ENCODE data around the gene SGCD.

Gene SGCD

DNA sequence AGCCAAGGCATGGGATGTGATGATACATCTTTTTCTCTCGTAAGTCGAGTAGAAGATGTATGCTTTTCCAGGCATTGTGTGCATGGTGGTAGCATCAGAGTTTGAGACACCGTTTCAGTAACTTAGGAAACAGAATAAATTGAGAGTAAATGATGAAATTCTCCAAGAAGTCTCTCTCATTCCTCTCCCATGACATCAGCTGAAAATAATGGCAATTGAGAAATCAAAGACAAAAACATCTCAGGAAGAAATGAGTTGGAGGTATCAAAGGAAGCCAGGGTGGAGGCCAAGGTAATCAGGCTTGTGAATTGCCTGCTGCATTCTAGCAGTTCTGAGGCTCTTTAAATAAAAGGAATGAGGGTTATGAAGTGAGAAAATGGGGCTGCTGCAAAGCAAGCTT, 53.9 kb downstream of the SGCD start:
- no peak overlapping the region for H3K27ac ChIP-seq (ENCODE audit: poor library complexity, severe bottlenecking)
- H3K27me3 ChIP-seq (ENCODE audit: insufficient read depth, poor library complexity, severe bottlenecking) = no peaks in the 10 kb centered on the region
- no peak for TF ChIP-seq CTCF (IDR thresholded peaks at IDR 0.05; ENCODE audit: poor library complexity, severe bottlenecking)
- no peak overlapping the region for H3K4me3 ChIP-seq (ENCODE audit: severe bottlenecking)
- no peak for DNase-seq (ENCODE audit: low spot score)
- peaks cover 2% of the 10 kb centered on the region for H3K4me1 ChIP-seq (ENCODE audit: insufficient read depth, poor library complexity, severe bottlenecking)
- H3K36me3 ChIP-seq (ENCODE audit: low read depth) = no peaks in the 10 kb centered on the region
- H3K9me3 ChIP-seq (ENCODE audit: severe bottlenecking) = no peaks in the 10 kb centered on the region
- ATAC-seq (ENCODE audit: low read depth) = peak; percentile 64

GRCh38 chr5:156383510-156384265, 56.7 kb downstream of the SGCD start:
- no peak for DNase-seq (ENCODE audit: low spot score)
- Histone ChIP-seq H3K4me3 (ENCODE audit: severe bottlenecking) (no peak overlapping the region), H3K36me3 (ENCODE audit: low read depth) (no peaks in the 10 kb centered on the region), H3K27ac (ENCODE audit: poor library complexity, severe bottlenecking) (no peak overlapping the region), H3K27me3 (ENCODE audit: insufficient read depth, poor library complexity, severe bottlenecking) (no peaks in the 10 kb centered on the region), H3K4me1 (ENCODE audit: insufficient read depth, poor library complexity, severe bottlenecking) (peaks cover 2% of the 10 kb centered on the region), H3K9me3 (ENCODE audit: severe bottlenecking) (no peaks in the 10 kb centered on the region)
- no peak for TF ChIP-seq CTCF (IDR thresholded peaks at IDR 0.05; ENCODE audit: poor library complexity, severe bottlenecking)
- peak; percentile 46; the same call in 2 of the 3 replicates for ATAC-seq (ENCODE audit: low read depth)

DNA sequence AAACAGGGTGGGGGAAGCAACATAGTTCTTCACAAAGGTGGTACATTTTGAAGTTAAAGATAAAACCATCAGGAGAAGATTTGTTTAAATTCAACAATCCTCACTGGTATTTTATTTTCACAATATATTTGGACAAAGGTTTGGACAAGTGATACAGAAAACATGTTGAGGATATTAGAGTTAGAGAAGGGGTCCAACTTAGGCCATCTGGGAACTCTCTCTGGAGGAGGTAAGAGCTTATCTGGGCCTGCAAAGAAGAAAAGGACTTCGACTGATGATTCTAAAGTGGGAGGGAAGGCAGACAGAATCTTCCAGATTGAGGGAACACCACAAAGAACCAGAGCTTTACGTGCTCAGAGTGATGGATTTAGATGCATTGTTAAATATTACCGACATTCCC, 58.5 kb downstream of the SGCD start:
- no peak overlapping the region for H3K4me3 ChIP-seq (ENCODE audit: severe bottlenecking)
- no peak overlapping the region for H3K27ac ChIP-seq (ENCODE audit: poor library complexity, severe bottlenecking)
- TF ChIP-seq CTCF (IDR thresholded peaks at IDR 0.05; ENCODE audit: poor library complexity, severe bottlenecking) = no peak
- H3K9me3 ChIP-seq (ENCODE audit: severe bottlenecking) = no peaks in the 10 kb centered on the region
- ATAC-seq (ENCODE audit: low read depth) (no peak), DNase-seq (ENCODE audit: low spot score) (no peak)
- H3K36me3 ChIP-seq (ENCODE audit: low read depth) = no peaks in the 10 kb centered on the region
- peaks cover 2% of the 10 kb centered on the region for H3K4me1 ChIP-seq (ENCODE audit: insufficient read depth, poor library complexity, severe bottlenecking)
- no peaks in the 10 kb centered on the region for H3K27me3 ChIP-seq (ENCODE audit: insufficient read depth, poor library complexity, severe bottlenecking)

- ATAC-seq (ENCODE audit: low read depth) = no peak
- H3K9me3 ChIP-seq (ENCODE audit: severe bottlenecking) = no peaks in the 10 kb centered on the region
These were observed 60.0 kb downstream of the SGCD start for GRCh38 chr5:156386976-156387375.

More at GRCh38 chr5:156386976-156387375, 60.0 kb downstream of the SGCD start:
- Histone ChIP-seq H3K4me3 (ENCODE audit: severe bottlenecking) (no peak overlapping the region), H3K27me3 (ENCODE audit: insufficient read depth, poor library complexity, severe bottlenecking) (no peaks in the 10 kb centered on the region), H3K36me3 (ENCODE audit: low read depth) (no peaks in the 10 kb centered on the region), H3K4me1 (ENCODE audit: insufficient read depth, poor library complexity, severe bottlenecking) (peaks cover 10% of the 10 kb centered on the region), H3K27ac (ENCODE audit: poor library complexity, severe bottlenecking) (no peak overlapping the region)
- no peak for DNase-seq (ENCODE audit: low spot score)
- no peak for TF ChIP-seq CTCF (IDR thresholded peaks at IDR 0.05; ENCODE audit: poor library complexity, severe bottlenecking)
